Measurements from ENCODE around the gene CDC5L. TPM values are rescaled to one million over a fixed set of nuclear protein-coding genes. Genes with fewer than 3 reads are reported as not detected.

CDC5L gene
- total RNA-seq, 1 experiment from 2014 or later: 43.9 TPM

GRCh38 chr6:44478158-44478557 is 90.7 kb downstream of the CDC5L start:
- no TSS peak for BruUV-seq (replicated peaks)
- Histone ChIP-seq H3K27me3 (replicated peaks; ENCODE audit: insufficient read depth, low read depth, low read length, poor library complexity) (no peaks in the 10 kb centered on the region), H3K9me3 (ENCODE audit: low read depth, low read length, poor library complexity, severe bottlenecking) (no peaks in the 10 kb centered on the region), H3K4me3 (ENCODE audit: low read depth, low read length, poor library complexity, severe bottlenecking) (no peak overlapping the region), H3K36me3 (ENCODE audit: insufficient read depth, low read length, poor library complexity, severe bottlenecking) (no peaks in the 10 kb centered on the region), H3K27ac (ENCODE audit: low read depth, low read length, poor library complexity, severe bottlenecking) (no peak overlapping the region), H3K4me1 (ENCODE audit: insufficient read depth, low read length, poor library complexity, severe bottlenecking) (no peaks in the 10 kb centered on the region)
- POLR2A ChIA-PET (ENCODE audit: low non-redundant PET): no interaction called here
- no peak for TF ChIP-seq EZH2 (IDR thresholded peaks at IDR 0.05; ENCODE audit: borderline replicate concordance, low read depth, low read length, poor library complexity, severe bottlenecking)
- TF ChIP-seq CTCF (conservative IDR thresholded peaks at IDR 0.05; ENCODE audit: low read depth, low read length): no peak
- no peak for DNase-seq (ENCODE audit: low spot score)
- intact Hi-C loops (cut with micrococcal nuclease; ENCODE audit: unreplicated experiment): loop anchor here (5.0 to 10.0 kb wide), 3 partner anchors 119 to 1444 kb away; no protein-coding TSS in a partner anchor
- CTCF ChIA-PET: no interaction called here

GRCh38 chr6:44478591-44479254 is 91.2 kb downstream of the CDC5L start:
- intact Hi-C loops (cut with micrococcal nuclease; ENCODE audit: unreplicated experiment): loop anchor here (5.0 to 10.0 kb wide), 3 partner anchors 119 to 1444 kb away; no protein-coding TSS in a partner anchor
- H3K27me3 ChIP-seq (replicated peaks; ENCODE audit: insufficient read depth, low read depth, low read length, poor library complexity): no peaks in the 10 kb centered on the region
- CTCF ChIA-PET: no interaction called here

GRCh38 chr6:44480097-44480541 is 92.6 kb downstream of the CDC5L start:
- TF ChIP-seq EZH2 (IDR thresholded peaks at IDR 0.05; ENCODE audit: borderline replicate concordance, low read depth, low read length, poor library complexity, severe bottlenecking) (no peak), CTCF (conservative IDR thresholded peaks at IDR 0.05; ENCODE audit: low read depth, low read length) (no peak)
- Histone ChIP-seq H3K27me3 (replicated peaks; ENCODE audit: insufficient read depth, low read depth, low read length, poor library complexity) (no peaks in the 10 kb centered on the region), H3K36me3 (ENCODE audit: insufficient read depth, low read length, poor library complexity, severe bottlenecking) (no peaks in the 10 kb centered on the region), H3K4me3 (ENCODE audit: low read depth, low read length, poor library complexity, severe bottlenecking) (no peak overlapping the region), H3K27ac (ENCODE audit: low read depth, low read length, poor library complexity, severe bottlenecking) (no peak overlapping the region), H3K9me3 (ENCODE audit: low read depth, low read length, poor library complexity, severe bottlenecking) (no peaks in the 10 kb centered on the region), H3K4me1 (ENCODE audit: insufficient read depth, low read length, poor library complexity, severe bottlenecking) (no peaks in the 10 kb centered on the region)
- ChIA-PET CTCF (no interaction called here), POLR2A (ENCODE audit: low non-redundant PET) (no interaction called here)
- intact Hi-C loops (cut with micrococcal nuclease; ENCODE audit: unreplicated experiment): no loop called here
- no peak for DNase-seq (ENCODE audit: low spot score)
- BruUV-seq (replicated peaks): no TSS peak

More at GRCh38 chr6:44478591-44479254, 91.2 kb downstream of the CDC5L start:
- Histone ChIP-seq H3K4me1 (ENCODE audit: insufficient read depth, low read length, poor library complexity, severe bottlenecking) (no peaks in the 10 kb centered on the region), H3K4me3 (ENCODE audit: low read depth, low read length, poor library complexity, severe bottlenecking) (no peak overlapping the region), H3K9me3 (ENCODE audit: low read depth, low read length, poor library complexity, severe bottlenecking) (no peaks in the 10 kb centered on the region), H3K27ac (ENCODE audit: low read depth, low read length, poor library complexity, severe bottlenecking) (no peak overlapping the region), H3K36me3 (ENCODE audit: insufficient read depth, low read length, poor library complexity, severe bottlenecking) (no peaks in the 10 kb centered on the region)
- no peak for TF ChIP-seq CTCF (conservative IDR thresholded peaks at IDR 0.05; ENCODE audit: low read depth, low read length)
- TF ChIP-seq EZH2 (IDR thresholded peaks at IDR 0.05; ENCODE audit: borderline replicate concordance, low read depth, low read length, poor library complexity, severe bottlenecking): no peak
- POLR2A ChIA-PET (ENCODE audit: low non-redundant PET): no interaction called here
- no peak for DNase-seq (ENCODE audit: low spot score)
- no TSS peak for BruUV-seq (replicated peaks)

Data from A673 (cell line).